GM10266 (cell line): Measurements from ENCODE around the gene POU3F1.

Experiments used
- DNase-seq: peaks from one replicate; pipeline ENCODE4 v3.0.0; 2012; ENCODE audit errors: extremely low spot score
- TF ChIP-seq, protein P1 (sequence below): IDR thresholded peaks from 2 replicates; pipeline ENCODE4 v1.5.1; 2012; ENCODE audit warnings: mild to moderate bottlenecking, low read depth; ENCODE audit not compliant: control insufficient read depth, insufficient read depth; ENCODE audit errors: missing control alignments

The POU3F1 gene

DNA sequence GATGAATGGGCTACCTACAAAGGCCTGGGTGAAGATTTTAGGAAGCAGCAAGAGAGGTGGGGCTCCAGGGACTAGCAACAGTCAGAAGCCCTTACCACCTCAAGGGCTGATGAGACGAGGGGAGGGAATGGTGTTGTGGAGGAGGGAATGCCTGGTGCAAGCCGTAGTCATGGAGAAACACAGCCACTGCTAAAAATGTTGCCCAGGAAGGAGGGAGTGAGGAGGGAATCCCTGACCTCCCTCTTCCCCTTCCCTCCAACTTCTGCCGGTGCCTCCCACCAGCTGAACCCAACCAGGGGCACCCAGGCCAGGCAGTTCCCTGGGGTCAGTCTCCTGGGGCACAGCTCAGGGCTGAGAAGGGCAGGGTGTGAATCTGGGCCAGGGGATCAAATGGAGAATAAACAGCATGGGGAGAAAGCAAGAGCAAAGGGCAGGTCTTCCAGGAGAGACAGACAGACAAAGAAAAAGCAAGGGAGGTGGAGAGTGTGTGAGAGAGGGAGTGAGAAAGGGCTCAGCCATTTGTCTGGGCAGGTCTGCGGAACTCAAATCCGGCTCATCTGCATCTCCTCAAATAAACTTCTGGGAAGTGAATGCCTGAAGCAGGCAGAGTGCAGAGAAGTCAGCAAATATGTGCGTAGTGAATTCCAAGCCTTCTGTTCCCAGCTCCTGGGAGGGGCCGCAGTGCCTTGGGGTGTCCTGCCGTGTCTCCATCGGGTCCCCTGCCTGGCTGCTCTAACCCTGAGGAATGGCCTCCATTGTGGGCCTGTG is 27.1 kb upstream of the POU3F1 start:
- DNase-seq = no peak
- TF ChIP-seq, protein P1, sequence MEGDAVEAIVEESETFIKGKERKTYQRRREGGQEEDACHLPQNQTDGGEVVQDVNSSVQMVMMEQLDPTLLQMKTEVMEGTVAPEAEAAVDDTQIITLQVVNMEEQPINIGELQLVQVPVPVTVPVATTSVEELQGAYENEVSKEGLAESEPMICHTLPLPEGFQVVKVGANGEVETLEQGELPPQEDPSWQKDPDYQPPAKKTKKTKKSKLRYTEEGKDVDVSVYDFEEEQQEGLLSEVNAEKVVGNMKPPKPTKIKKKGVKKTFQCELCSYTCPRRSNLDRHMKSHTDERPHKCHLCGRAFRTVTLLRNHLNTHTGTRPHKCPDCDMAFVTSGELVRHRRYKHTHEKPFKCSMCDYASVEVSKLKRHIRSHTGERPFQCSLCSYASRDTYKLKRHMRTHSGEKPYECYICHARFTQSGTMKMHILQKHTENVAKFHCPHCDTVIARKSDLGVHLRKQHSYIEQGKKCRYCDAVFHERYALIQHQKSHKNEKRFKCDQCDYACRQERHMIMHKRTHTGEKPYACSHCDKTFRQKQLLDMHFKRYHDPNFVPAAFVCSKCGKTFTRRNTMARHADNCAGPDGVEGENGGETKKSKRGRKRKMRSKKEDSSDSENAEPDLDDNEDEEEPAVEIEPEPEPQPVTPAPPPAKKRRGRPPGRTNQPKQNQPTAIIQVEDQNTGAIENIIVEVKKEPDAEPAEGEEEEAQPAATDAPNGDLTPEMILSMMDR = no peak

DNA sequence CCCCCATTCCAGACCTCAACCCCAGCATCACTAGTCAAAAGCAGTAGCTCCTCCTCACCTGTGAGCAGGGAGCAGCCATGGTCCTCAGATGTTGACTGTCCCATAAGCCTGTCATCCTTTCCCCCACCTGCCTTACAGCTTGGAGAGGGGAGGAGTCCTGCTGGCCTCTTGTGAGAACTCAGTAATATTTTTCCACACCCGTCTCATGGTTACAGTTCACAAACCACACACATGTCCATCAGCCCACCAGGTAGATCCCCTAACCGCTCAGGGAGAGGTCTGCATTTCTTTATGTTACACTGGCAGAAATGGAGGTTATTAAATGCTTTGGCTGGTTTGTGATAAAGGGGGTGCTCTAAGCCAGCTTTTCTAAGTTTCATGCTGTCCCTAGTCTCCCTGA is 26.3 kb upstream of the POU3F1 start:
- TF ChIP-seq, protein P1 = no peak
- DNase-seq = no peak

DNA sequence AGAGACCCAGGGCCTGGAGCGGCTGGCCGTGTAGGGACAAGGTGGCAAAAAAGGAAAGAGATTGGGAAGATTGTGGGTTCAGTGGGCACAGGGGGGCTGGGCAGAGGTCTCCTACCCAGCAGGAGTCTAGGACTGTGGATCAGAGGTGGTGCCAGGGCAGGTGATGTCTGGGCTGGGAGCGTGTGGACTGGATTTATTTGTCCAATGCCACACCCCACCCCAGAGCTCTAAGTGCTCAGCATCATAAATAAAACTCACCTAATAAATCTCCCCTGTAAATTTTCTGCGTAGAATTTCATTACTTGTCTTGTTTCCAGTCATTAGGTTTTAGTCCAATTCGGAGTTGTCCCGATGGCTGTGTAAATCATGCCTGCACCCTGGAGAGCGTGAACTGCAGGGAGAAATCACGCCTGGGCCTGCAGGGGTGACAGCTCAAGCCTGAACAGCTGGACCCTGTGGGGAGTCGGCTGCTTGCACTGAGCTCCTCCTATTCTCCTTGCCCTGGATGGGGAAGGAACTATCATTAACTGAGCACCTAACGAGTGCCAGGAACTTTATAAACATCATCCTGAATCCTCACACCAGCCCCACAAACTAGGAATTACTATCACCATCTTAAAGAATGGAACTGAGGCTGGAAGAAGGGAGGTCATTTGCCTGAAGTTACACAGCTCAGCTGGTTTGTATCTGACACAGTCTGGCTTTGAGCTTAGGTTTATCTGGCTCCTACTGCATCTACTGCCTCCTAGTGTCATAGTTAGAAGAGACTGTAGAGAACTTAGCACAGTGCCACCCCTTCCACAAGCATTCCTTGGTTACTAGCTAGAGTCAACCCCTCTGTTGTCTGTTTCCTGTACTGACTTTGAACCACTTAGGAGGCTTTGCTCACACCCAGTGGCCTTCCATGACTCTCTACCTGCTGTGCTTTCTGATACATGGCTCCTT is 25.0 kb upstream of the POU3F1 start:
- peak; percentile 70 for DNase-seq
- TF ChIP-seq, protein P1 = peak; percentile 52

DNA sequence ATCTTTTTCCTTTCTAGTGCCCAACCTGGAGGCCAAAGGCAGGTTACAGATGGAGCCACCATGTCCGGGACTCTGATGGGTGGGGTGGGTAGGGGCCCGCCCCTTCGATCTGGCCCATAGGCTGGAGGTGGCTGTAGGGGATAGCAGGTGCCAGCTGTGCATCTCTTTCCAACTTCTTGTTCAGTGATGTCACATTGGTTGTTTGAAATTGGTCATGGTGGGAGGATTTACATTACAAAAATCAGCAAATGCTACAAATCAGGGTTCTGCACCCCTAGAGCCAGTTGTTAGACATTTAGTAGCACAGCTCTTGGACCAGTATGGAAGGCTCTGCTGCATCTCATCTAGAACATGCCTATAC is 22.4 kb upstream of the POU3F1 start:
- no peak for DNase-seq
- TF ChIP-seq, protein P1 = no peak

DNA sequence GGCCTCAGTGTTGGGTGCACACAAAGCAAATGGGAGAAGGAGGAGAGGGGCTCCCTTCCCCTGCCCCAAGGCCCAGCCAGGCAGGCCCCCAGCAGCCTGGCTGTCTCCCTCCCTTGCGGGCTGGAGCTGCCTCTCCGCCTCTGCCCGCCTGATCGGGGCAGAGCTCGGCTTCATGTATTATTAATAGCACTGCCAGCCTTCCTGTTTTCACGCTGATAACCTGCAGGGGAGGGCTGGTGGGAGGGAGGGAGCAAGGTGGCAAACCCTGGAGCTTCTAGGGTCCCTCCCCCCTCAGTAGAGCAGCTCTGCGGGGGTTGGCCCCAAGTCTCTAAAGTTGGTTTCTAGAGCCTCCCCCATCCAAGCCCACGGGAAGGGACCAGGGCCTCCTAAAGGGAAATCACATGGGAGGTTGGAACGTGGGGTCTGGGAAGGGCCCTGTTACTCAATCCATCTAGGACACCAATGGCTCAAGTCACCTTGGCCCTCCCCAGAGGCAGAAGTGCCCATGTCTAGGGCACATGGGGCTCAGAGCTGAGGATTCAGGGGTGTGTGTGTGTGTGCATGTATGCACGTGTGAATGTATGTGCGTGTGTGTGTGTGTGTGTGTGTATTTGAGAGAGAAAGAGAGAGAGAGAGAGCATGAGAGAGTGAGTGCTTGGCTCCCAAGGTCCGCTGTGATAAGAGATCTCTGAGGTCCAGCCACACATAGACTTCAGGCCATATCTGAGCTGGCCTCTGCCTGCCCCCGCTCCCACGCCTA is 21.8 kb upstream of the POU3F1 start:
- TF ChIP-seq, protein P1 = no peak

DNA sequence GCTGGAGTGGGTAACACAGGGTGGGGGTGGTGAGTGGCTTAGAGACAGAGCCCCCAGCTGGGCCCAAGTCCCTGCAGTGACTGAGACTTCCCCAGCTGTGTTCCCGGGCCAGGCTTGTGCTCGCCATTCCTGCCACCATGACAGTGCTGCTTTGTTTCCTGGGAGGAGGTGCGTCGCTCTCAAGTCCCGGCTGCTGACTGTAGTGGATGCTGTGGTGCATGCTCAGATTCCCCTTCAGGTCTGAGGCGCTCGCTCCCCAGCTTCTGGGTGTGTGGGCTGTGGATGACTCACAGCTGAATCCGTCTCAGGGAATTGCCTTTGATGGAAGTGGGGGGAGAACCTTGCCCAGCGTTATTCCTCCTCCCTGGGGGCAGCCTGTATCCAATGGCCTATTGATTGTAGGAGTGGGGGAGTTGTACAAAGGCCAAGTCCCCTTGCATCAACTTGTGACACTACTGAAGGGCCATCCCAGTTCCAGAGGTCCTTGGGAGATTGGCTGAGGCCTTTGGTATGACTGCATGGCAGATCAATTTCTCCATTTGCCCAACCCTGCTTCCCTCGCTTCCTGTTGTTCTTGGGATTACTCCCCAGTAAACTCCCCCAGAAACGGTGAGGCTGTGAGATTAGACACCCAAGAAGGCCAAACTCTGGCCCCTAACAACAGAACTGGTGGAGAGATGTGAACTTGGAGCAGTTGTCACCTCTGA is 17.8 kb upstream of the POU3F1 start:
- DNase-seq = no peak
- TF ChIP-seq, protein P1 = no peak

More for the DNA sequence above, 21.8 kb upstream of the POU3F1 start:
- DNase-seq = no peak
